Measurements from ENCODE around the gene CDC20B. TPM values are rescaled to one million over a fixed set of nuclear protein-coding genes. Genes with fewer than 3 reads are reported as not detected.

CDC20B gene
- total and polyA plus RNA-seq, 2 of the 8 experiments (the other 6 are each of a cell fraction or from before 2014, with no cell fraction given) = 0.06 TPM; not detected in 1

DNA sequence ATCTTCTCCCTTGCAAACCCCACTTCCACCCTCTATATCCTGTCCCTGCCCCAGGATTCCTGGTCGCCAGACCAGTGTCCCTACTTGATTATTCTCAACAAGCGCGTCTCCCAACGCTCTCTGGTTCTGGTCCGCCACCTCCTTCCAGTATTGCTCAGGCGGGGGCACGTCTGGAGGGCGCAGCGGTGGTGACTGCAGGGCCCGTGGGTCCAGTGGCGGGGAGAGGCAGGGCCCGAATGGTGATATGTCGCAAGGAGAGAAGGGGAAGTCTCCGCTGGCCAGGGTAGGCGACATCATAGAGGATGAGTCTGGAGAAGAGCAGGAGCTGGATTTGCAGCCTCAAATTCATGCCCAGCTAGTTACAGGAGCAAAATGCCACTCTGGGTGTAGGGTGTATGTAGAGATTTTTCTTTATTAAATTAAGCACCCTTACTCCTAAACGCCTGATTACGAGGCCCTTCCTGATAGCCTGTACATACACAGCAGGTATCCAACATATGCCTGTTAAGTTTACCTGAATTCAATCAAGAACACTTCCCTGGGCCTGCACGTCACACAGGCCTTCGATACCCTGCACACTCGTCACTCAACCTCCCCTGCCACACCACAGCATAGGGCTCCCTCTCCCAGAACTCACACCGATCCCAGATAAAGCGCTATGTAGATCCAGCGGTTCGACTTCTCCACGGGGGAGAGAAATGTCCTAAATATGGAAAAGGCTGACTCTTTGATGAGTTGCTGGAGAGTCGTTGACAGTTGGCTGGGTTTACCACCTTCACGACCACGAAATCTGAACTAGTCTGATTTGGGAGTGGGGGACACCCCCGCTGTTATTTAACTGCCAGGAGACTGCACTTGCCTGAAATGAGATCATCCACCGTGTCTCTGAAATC, 49.4 kb upstream of the CDC20B start (continued):
- no peak for TF ChIP-seq SIN3A (conservative IDR thresholded peaks at IDR 0.05 in 1 of 2, IDR thresholded peaks at IDR 0.05 in 1 of 2; ENCODE audit: low read depth in 1 of 2, low read length in 2 of 2)

Data from H1 (cell line).